ENCODE data around the gene TFIP11. TPM values are rescaled to one million over a fixed set of nuclear protein-coding genes. Genes with fewer than 3 reads are reported as not detected.

Gene TFIP11
- polyA plus RNA-seq, 2 of the 4 experiments (the other 2 are of a cell fraction), result 21.1 to 28.8 TPM

- H3K4me2 ChIP-seq, result no peak overlapping the region
- ChIA-PET POLR2A (no interaction called here), CTCF (interaction anchor here (1.2 to 1.8 kb wide), 2 partner anchors 10 to 212 kb away, joined by 3 to 4 read pairs; no protein-coding TSS in a partner anchor)
- H3K27ac ChIP-seq, result no peak overlapping the region
- ATAC-seq, result no peak
- TF ChIP-seq CHD2 (IDR thresholded peaks at IDR 0.05; ENCODE audit: low read length, partially characterized antibody), result no peak
- no peak for TF ChIP-seq EHF (CRISPR knock-in tag; IDR thresholded peaks at IDR 0.05)
- TF ChIP-seq KDM5A (IDR thresholded peaks at IDR 0.05), result no peak
- no peak for TF ChIP-seq RARB (CRISPR knock-in tag; IDR thresholded peaks at IDR 0.05)
- no peak for TF ChIP-seq CTCF (IDR thresholded peaks at IDR 0.05)
- TF ChIP-seq HDAC2 (IDR thresholded peaks at IDR 0.05), result no peak
- no peak for TF ChIP-seq ESRRA (IDR thresholded peaks at IDR 0.05; ENCODE audit: borderline replicate concordance, low read length)
- TF ChIP-seq NPAS2 (CRISPR knock-in tag; IDR thresholded peaks at IDR 0.05; ENCODE audit: borderline replicate concordance), result no peak
- 94% methylated on average over 5 of the region's 5 CpGs for WGBS (ENCODE audit: missing lambda C conversion rate)
- no peak overlapping the region for H3K4me3 ChIP-seq
- no peak for FAIRE-seq
- H3K4me1 ChIP-seq, result no peaks in the 10 kb centered on the region
- H3K9me3 ChIP-seq, result no peaks in the 10 kb centered on the region
- no peak for DNase-seq (ENCODE audit: low read depth in 1 of 2, low spot score in 1 of 2)
Observed at GRCh38 chr22:26453812-26454500, 58.3 kb downstream of the TFIP11 start.

GRCh38 chr22:26453216-26453615 lies 59.1 kb downstream of the TFIP11 start:
- H3K9me3 ChIP-seq, result no peaks in the 10 kb centered on the region
- no peak for FAIRE-seq
- no peaks in the 10 kb centered on the region for H3K4me1 ChIP-seq
- no peak overlapping the region for H3K4me2 ChIP-seq
- 90% methylated on average over 6 of the region's 9 CpGs for WGBS (ENCODE audit: missing lambda C conversion rate)
- H3K4me3 ChIP-seq, result no peak overlapping the region
- no peak for TF ChIP-seq GATA3 (IDR thresholded peaks at IDR 0.05; ENCODE audit: borderline replicate concordance)
- no peak for TF ChIP-seq EHMT2 (IDR thresholded peaks at IDR 0.05; ENCODE audit: low read depth)
- no peak for TF ChIP-seq RNF2 (IDR thresholded peaks at IDR 0.05; ENCODE audit: borderline replicate concordance, low read depth)
- no peak for TF ChIP-seq PBX3 (IDR thresholded peaks at IDR 0.05)
- no peak for TF ChIP-seq EHF (CRISPR knock-in tag; IDR thresholded peaks at IDR 0.05)
- no peak for TF ChIP-seq PHF8 (IDR thresholded peaks at IDR 0.05; ENCODE audit: borderline replicate concordance, low read depth)
- TF ChIP-seq RFX5 (IDR thresholded peaks at IDR 0.05), result no peak
- TF ChIP-seq NPAS2 (CRISPR knock-in tag; IDR thresholded peaks at IDR 0.05; ENCODE audit: borderline replicate concordance), result no peak
- no peak for TF ChIP-seq REST (IDR thresholded peaks at IDR 0.05)
- no peak for TF ChIP-seq POLR2A (IDR thresholded peaks at IDR 0.05; ENCODE audit: low read length)
- no peak for TF ChIP-seq USF2 (IDR thresholded peaks at IDR 0.05)
- no peak for TF ChIP-seq MAZ (IDR thresholded peaks at IDR 0.05; ENCODE audit: borderline replicate concordance, low read depth, low read length)
- no peak for TF ChIP-seq KDM5A (IDR thresholded peaks at IDR 0.05)
- no peak for TF ChIP-seq MAFK (IDR thresholded peaks at IDR 0.05; ENCODE audit: partially characterized antibody)
- H3K27ac ChIP-seq, result no peak overlapping the region
- ChIA-PET POLR2A (no interaction called here), CTCF (interaction anchor here (1.2 to 1.8 kb wide), 2 partner anchors 10 to 212 kb away, joined by 3 to 4 read pairs; no protein-coding TSS in a partner anchor)
- no peak for ATAC-seq
- DNase-seq (ENCODE audit: low read depth in 1 of 2, low spot score in 1 of 2), result no peak

Data from A549 (cell line).